Uterus (tissue), 4 donors: ENCODE results near the gene PRSS33. TPM values are rescaled to one million over a fixed set of nuclear protein-coding genes. Genes with fewer than 3 reads are reported as not detected.

ENCODE experiments used
- DNase-seq, 2 donors: peaks; one replicate each; pipeline ENCODE4 v3.0.0-alpha.2; 2019 to 2020
- H3K27ac ChIP-seq, 2 donors: fragments of 200-600 bp; sonication (generic); 1 replicate in 1 of 2; 2 replicates in 1 of 2; pipeline ENCODE4 v1.5.1; 2016 to 2018
- H3K27me3 ChIP-seq, 2 donors: fragments of 200-600 bp; sonication (generic); one replicate each; pipeline ENCODE4 v1.5.1; 2018 to 2019; ENCODE audit warnings: control low read depth in 1 of 2
- H3K36me3 ChIP-seq, 2 donors: fragments of 200-600 bp; sonication (generic); one replicate each; pipeline ENCODE4 v1.5.1; 2019; ENCODE audit warnings: control low read depth in 1 of 2
- H3K4me1 ChIP-seq, 2 donors: fragments of 200-600 bp; sonication (generic); one replicate each; pipeline ENCODE4 v1.5.1; 2018 to 2019; ENCODE audit warnings: control low read depth in 1 of 2
- H3K4me3 ChIP-seq, 2 donors: fragments of 200-600 bp; sonication (generic); 1 replicate in 1 of 2; 2 replicates in 1 of 2; pipeline ENCODE4 v1.5.1; 2018 to 2019; ENCODE audit warnings: mild to moderate bottlenecking in 1 of 2
- H3K9me3 ChIP-seq, 2 donors: fragments of 200-600 bp; sonication (generic); one replicate each; pipeline ENCODE4 v1.5.1; 2019; ENCODE audit warnings: control low read depth in 1 of 2
- CTCF ChIP-seq, 4 experiments: fragments of 200-600 bp in 2 of 4; fragments of 450-650 bp in 2 of 4; sonication (generic) in 2 of 4; IDR thresholded peaks; one replicate each; pipeline ENCODE4 v1.5.1; 2016 to 2019; ENCODE audit warnings: antibody characterized with exemption in 4 of 4, mild to moderate bottlenecking in 2 of 4, moderate library complexity in 1 of 4
- POLR2A ChIP-seq, 2 donors: fragments of 450-650 bp; IDR thresholded peaks; one replicate each; pipeline ENCODE4 v1.6.1; 2016; ENCODE audit warnings: antibody characterized with exemption in 2 of 2, mild to moderate bottlenecking in 1 of 2, moderate library complexity in 1 of 2
- intact Hi-C: fragments of 100-400 bp; cut with DNase I; formaldehyde crosslinking; loops from one replicate; pipeline ENCODE4 v1.15.1; 2023; ENCODE audit warnings: low total_unique reads
- total RNA-seq, 4 donors: library from RNA; depleted of rRNA in 3 of 4; stranded (reverse); fragments of >200 nt in 3 of 4; gene quantifications; one replicate each; pipeline versions ENCODE4 v1.1.0 to v1.2.4, GENCODE V29; 2014 to 2023
- donor health status: DM: yes; HTN: yes; CAD: no.

The PRSS33 gene
- total RNA-seq, 4 donors from 2014 or later, result 0.21 TPM; not detected in 3

GRCh38 chr16:2786826-2787151, 571 bp downstream of the PRSS33 start:
- H3K27me3 ChIP-seq, result peaks cover 6 to 22% of the 10 kb centered on the region in 2 donors
- TF ChIP-seq CTCF (IDR thresholded peaks at IDR 0.05), result no peak

GRCh38 chr16:2786061-2786825, 1.1 kb downstream of the PRSS33 start:
- Histone ChIP-seq H3K4me1 (no peaks in the 10 kb centered on the region), H3K27me3 (peaks cover 6 to 22% of the 10 kb centered on the region in 2 donors), H3K4me3 (no peak overlapping the region), H3K36me3 (no peaks in the 10 kb centered on the region), H3K27ac (no peak overlapping the region), H3K9me3 (no peaks in the 10 kb centered on the region)
- DNase-seq, result no peak
- TF ChIP-seq CTCF (IDR thresholded peaks at IDR 0.05) (no peak), POLR2A (IDR thresholded peaks at IDR 0.05) (no peak)
- intact Hi-C loops, result no loop called here

More at GRCh38 chr16:2786826-2787151, 571 bp downstream of the PRSS33 start:
- no peak overlapping the region for H3K4me3 ChIP-seq
- intact Hi-C loops, result no loop called here
- no peaks in the 10 kb centered on the region for H3K9me3 ChIP-seq
- no peaks in the 10 kb centered on the region for H3K36me3 ChIP-seq
- no peak overlapping the region for H3K27ac ChIP-seq
- DNase-seq, result no peak
- H3K4me1 ChIP-seq, result no peaks in the 10 kb centered on the region

GRCh38 chr16:2785101-2785991, 2.0 kb downstream of the PRSS33 start:
- Histone ChIP-seq H3K27ac (no peak overlapping the region), H3K4me1 (no peaks in the 10 kb centered on the region), H3K27me3 (peaks cover 6 to 22% of the 10 kb centered on the region in 2 donors), H3K9me3 (no peaks in the 10 kb centered on the region), H3K36me3 (no peaks in the 10 kb centered on the region), H3K4me3 (peak overlapping the region in 1 of 2 donors; percentile 15)
- peak in 1 of 2 donors; percentile 13 for DNase-seq
- intact Hi-C loops, result no loop called here
- no peak for TF ChIP-seq POLR2A (IDR thresholded peaks at IDR 0.05)
- TF ChIP-seq CTCF (IDR thresholded peaks at IDR 0.05), result no peak

GRCh38 chr16:2784358-2785100, 2.8 kb downstream of the PRSS33 start:
- H3K9me3 ChIP-seq, result no peaks in the 10 kb centered on the region
- H3K27ac ChIP-seq, result no peak overlapping the region
- intact Hi-C loops, result no loop called here
- peak; percentile 13 for DNase-seq
- no peaks in the 10 kb centered on the region for H3K36me3 ChIP-seq
- peaks cover 6 to 22% of the 10 kb centered on the region in 2 donors for H3K27me3 ChIP-seq
- H3K4me3 ChIP-seq, result no peak overlapping the region
- TF ChIP-seq CTCF (IDR thresholded peaks at IDR 0.05) (no peak), POLR2A (IDR thresholded peaks at IDR 0.05) (no peak)
- no peaks in the 10 kb centered on the region for H3K4me1 ChIP-seq
